ENCODE measurements around the gene PCTP.

Gene PCTP

GRCh38 chr17:55750750-55751657 lies at the start of gene PCTP:
TSS of gene PCTP (plus strand) at chr17:55751051. CDS start at chr17:55751104, 53 bp downstream.
- DNase-seq: peak; percentile 87

- no peak for DNase-seq
Measured at GRCh38 chr17:55702150-55702549, 48.7 kb upstream of the PCTP start.

- no peak for DNase-seq
Measured at GRCh38 chr17:55704401-55704800, 46.5 kb upstream of the PCTP start.

- DNase-seq: no peak
Measured at GRCh38 chr17:55705847-55706246, 45.0 kb upstream of the PCTP start.

- DNase-seq: no peak
Measured at GRCh38 chr17:55706808-55707773, 43.8 kb upstream of the PCTP start.

GRCh38 chr17:55708175-55708974 lies 42.5 kb upstream of the PCTP start:
- DNase-seq: no peak

GRCh38 chr17:55709440-55709839 lies 41.4 kb upstream of the PCTP start:
- no peak for DNase-seq

- no peak for DNase-seq
Measured at GRCh38 chr17:55709984-55710383, 40.9 kb upstream of the PCTP start.

- DNase-seq: no peak
Measured at GRCh38 chr17:55710410-55710809, 40.4 kb upstream of the PCTP start.

- DNase-seq: no peak
Measured at GRCh38 chr17:55710829-55711496, 39.9 kb upstream of the PCTP start.

- no peak for DNase-seq
Measured at GRCh38 chr17:55717432-55717831, 33.4 kb upstream of the PCTP start.

- peak; percentile 67 for DNase-seq
Measured at GRCh38 chr17:55717898-55718735, 32.7 kb upstream of the PCTP start.

GRCh38 chr17:55720919-55721836 lies 29.7 kb upstream of the PCTP start:
- no peak for DNase-seq

- no peak for DNase-seq
Measured at GRCh38 chr17:55722016-55722736, 28.7 kb upstream of the PCTP start.

- DNase-seq: no peak
Measured at GRCh38 chr17:55722742-55723487, 27.9 kb upstream of the PCTP start, which contains the start of gene TMEM100. TSS of gene TMEM100 (minus strand) at chr17:55722864. CDS start at chr17:55721070, 1,794 bp downstream.

GRCh38 chr17:55723488-55723848 lies 27.4 kb upstream of the PCTP start:
- DNase-seq: no peak

GRCh38 chr17:55726440-55726839 lies 24.4 kb upstream of the PCTP start:
- DNase-seq: no peak

- DNase-seq: no peak
Measured at GRCh38 chr17:55727275-55727674, 23.6 kb upstream of the PCTP start.

Measured in activated CD4-positive, alpha-beta T cell treated with anti-CD3 and anti-CD28 coated beads, Interleukin-2, amount 50 U/mL, for 16 hours (primary cell).